ENCODE results near the gene KDM2A. TPM values are rescaled to one million over a fixed set of nuclear protein-coding genes. Genes with fewer than 3 reads are reported as not detected.

Gene KDM2A
- total RNA-seq, 1 experiment from 2014 or later: 122 TPM

DNA sequence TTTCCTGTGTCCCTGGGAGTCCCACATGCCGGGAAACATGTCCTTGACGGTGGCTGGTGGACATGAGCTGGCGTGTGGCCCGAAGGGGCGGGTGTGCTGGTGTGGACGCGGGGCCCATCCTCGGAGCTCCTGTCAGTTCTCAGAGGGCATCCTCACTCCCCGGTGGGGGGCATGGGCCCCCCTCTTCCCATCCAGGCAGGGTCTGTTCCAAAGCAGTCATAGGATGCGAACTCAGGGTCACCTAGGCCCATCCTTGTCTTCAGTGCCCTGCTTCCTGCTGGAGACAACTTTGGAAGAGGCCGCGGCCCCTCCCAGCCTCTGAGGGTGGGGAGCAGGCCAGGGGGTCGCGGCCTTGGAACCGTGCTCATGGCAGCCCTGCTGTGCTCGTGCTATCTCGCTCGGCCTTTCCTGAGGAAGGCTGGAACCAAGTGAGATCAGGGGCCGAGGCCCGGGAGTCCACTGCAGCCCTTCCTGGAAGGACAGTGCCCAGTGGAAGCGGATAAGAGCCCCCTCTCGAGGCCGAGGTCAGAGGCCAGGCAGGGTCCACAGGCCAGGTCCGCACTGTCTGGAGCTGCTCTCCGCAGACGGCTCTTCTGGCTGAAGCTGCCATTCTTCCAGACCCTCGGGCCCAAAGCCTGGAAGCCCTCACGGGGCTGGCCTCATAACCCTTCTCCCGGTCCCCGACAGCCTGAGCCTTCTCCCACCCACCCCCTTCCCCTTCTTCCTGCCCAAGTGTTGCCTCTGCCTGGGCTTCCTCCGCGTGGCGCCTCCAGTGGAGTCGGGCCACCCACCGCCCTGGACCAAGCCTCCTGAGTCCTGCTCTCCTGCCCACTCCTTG, 155.9 kb downstream of the KDM2A start:
- ChIA-PET CTCF (no interaction called here), POLR2A (interaction anchor here (0.6 kb wide), 1 partner anchor 126 kb away, joined by 3 read pairs; the partner anchor contains the start of gene PPP1CA)
- peaks cover 7% of the 10 kb centered on the region for H3K36me3 ChIP-seq (ENCODE audit: control insufficient read depth, insufficient read depth, low read length)
- no peaks in the 10 kb centered on the region for H3K9me3 ChIP-seq
- Mint-ChIP-seq H3K4me3 (ENCODE audit: unreplicated experiment) (no peak overlapping the region), H3K4me1 (ENCODE audit: low read depth, unreplicated experiment) (peaks cover 8% of the 10 kb centered on the region), H3K9me3 (ENCODE audit: unreplicated experiment) (no peaks in the 10 kb centered on the region), H3K27me3 (ENCODE audit: insufficient read depth, unreplicated experiment) (no peaks in the 10 kb centered on the region), H3K36me3 (ENCODE audit: insufficient read depth, unreplicated experiment) (peaks cover 63% of the 10 kb centered on the region), H3K27ac (ENCODE audit: unreplicated experiment) (no peak overlapping the region)
- BruUV-seq (replicated peaks): no TSS peak
- no peak for DNase-seq
- TF ChIP-seq, protein P1, sequence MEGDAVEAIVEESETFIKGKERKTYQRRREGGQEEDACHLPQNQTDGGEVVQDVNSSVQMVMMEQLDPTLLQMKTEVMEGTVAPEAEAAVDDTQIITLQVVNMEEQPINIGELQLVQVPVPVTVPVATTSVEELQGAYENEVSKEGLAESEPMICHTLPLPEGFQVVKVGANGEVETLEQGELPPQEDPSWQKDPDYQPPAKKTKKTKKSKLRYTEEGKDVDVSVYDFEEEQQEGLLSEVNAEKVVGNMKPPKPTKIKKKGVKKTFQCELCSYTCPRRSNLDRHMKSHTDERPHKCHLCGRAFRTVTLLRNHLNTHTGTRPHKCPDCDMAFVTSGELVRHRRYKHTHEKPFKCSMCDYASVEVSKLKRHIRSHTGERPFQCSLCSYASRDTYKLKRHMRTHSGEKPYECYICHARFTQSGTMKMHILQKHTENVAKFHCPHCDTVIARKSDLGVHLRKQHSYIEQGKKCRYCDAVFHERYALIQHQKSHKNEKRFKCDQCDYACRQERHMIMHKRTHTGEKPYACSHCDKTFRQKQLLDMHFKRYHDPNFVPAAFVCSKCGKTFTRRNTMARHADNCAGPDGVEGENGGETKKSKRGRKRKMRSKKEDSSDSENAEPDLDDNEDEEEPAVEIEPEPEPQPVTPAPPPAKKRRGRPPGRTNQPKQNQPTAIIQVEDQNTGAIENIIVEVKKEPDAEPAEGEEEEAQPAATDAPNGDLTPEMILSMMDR (IDR thresholded peaks at IDR 0.05; ENCODE audit: insufficient read depth in 1 of 2, low read depth in 1 of 2, low read length in 1 of 2, severe bottlenecking in 1 of 2, unreplicated experiment in 1 of 2): no peak
- H3K27me3 ChIP-seq (replicated peaks; ENCODE audit: control insufficient read depth, insufficient read depth, low read length): no peaks in the 10 kb centered on the region
- H3K4me1 ChIP-seq: no peaks in the 10 kb centered on the region; the same call in 1 of the 2 replicates
- no peak overlapping the region for H3K4me3 ChIP-seq (ENCODE audit: low read depth, low read length)
- intact Hi-C loops (cut with micrococcal nuclease; ENCODE audit: unreplicated experiment): no loop called here

GRCh38 chr11:67275606-67276409, 156.7 kb downstream of the KDM2A start:
- no peak overlapping the region for H3K4me3 ChIP-seq (ENCODE audit: low read depth, low read length)
- intact Hi-C loops (cut with micrococcal nuclease; ENCODE audit: unreplicated experiment): no loop called here
- BruUV-seq (replicated peaks): no TSS peak
- no peaks in the 10 kb centered on the region for H3K27me3 Mint-ChIP-seq (ENCODE audit: insufficient read depth, unreplicated experiment)
- no peak for DNase-seq
- ChIA-PET POLR2A (no interaction called here), CTCF (interaction anchor here (0.7 kb wide), 1 partner anchor 42 kb away, joined by 3 read pairs; no protein-coding TSS in a partner anchor)
- no peaks in the 10 kb centered on the region for H3K9me3 ChIP-seq
- H3K36me3 ChIP-seq (ENCODE audit: control insufficient read depth, insufficient read depth, low read length): peaks cover 7% of the 10 kb centered on the region
- H3K4me1 ChIP-seq: no peaks in the 10 kb centered on the region; the same call in 1 of the 2 replicates
- H3K27me3 ChIP-seq (replicated peaks; ENCODE audit: control insufficient read depth, insufficient read depth, low read length): no peaks in the 10 kb centered on the region
- no peak overlapping the region for H3K27ac Mint-ChIP-seq (ENCODE audit: unreplicated experiment)
- H3K36me3 Mint-ChIP-seq (ENCODE audit: insufficient read depth, unreplicated experiment): peaks cover 65% of the 10 kb centered on the region
- no peak overlapping the region for H3K4me3 Mint-ChIP-seq (ENCODE audit: unreplicated experiment)
- TF ChIP-seq, protein P1 (IDR thresholded peaks at IDR 0.05; ENCODE audit: insufficient read depth in 1 of 2, low read depth in 1 of 2, low read length in 1 of 2, severe bottlenecking in 1 of 2, unreplicated experiment in 1 of 2): no peak
- no peaks in the 10 kb centered on the region for H3K9me3 Mint-ChIP-seq (ENCODE audit: unreplicated experiment)
- peaks cover under 1% of the 10 kb centered on the region for H3K4me1 Mint-ChIP-seq (ENCODE audit: low read depth, unreplicated experiment)

- POLR2A ChIA-PET: no interaction called here
- H3K4me3 Mint-ChIP-seq (ENCODE audit: unreplicated experiment): no peak overlapping the region
- no TSS peak for BruUV-seq (replicated peaks)
Observed at GRCh38 chr11:67276781-67277230, 157.7 kb downstream of the KDM2A start.

More at GRCh38 chr11:67276781-67277230, 157.7 kb downstream of the KDM2A start:
- intact Hi-C loops (cut with micrococcal nuclease; ENCODE audit: unreplicated experiment): no loop called here
- H3K4me1 Mint-ChIP-seq (ENCODE audit: low read depth, unreplicated experiment): no peaks in the 10 kb centered on the region
- Histone ChIP-seq H3K9me3 (no peaks in the 10 kb centered on the region), H3K4me1 (no peaks in the 10 kb centered on the region; the same call in 1 of the 2 replicates), H3K27me3 (replicated peaks; ENCODE audit: control insufficient read depth, insufficient read depth, low read length) (no peaks in the 10 kb centered on the region), H3K4me3 (ENCODE audit: low read depth, low read length) (no peak overlapping the region), H3K36me3 (ENCODE audit: control insufficient read depth, insufficient read depth, low read length) (peaks cover 8% of the 10 kb centered on the region)
- peaks cover 65% of the 10 kb centered on the region for H3K36me3 Mint-ChIP-seq (ENCODE audit: insufficient read depth, unreplicated experiment)
- no peaks in the 10 kb centered on the region for H3K27me3 Mint-ChIP-seq (ENCODE audit: insufficient read depth, unreplicated experiment)
- TF ChIP-seq, protein P1 (IDR thresholded peaks at IDR 0.05; ENCODE audit: insufficient read depth in 1 of 2, low read depth in 1 of 2, low read length in 1 of 2, severe bottlenecking in 1 of 2, unreplicated experiment in 1 of 2): no peak
- no peak for DNase-seq
- H3K27ac Mint-ChIP-seq (ENCODE audit: unreplicated experiment): no peak overlapping the region
- CTCF ChIA-PET: interaction anchor here (0.5 kb wide), 1 partner anchor 172 kb away, joined by 3 read pairs; no protein-coding TSS in a partner anchor
- H3K9me3 Mint-ChIP-seq (ENCODE audit: unreplicated experiment): no peaks in the 10 kb centered on the region
